Measurements from ENCODE around the gene C11orf24. TPM values are rescaled to one million over a fixed set of nuclear protein-coding genes. Genes with fewer than 3 reads are reported as not detected.
"Not testable (repeated sequence)": the region's sequence is repeated elsewhere in the genome, so short reads cannot be mapped to it uniquely, and the experiment has no call there.

The C11orf24 gene
- total RNA-seq, 4 donors from 2014 or later = 15.1 to 48.7 (median 26.0) TPM

- TF ChIP-seq EP300 (IDR thresholded peaks at IDR 0.05) (no peak), POLR2A (IDR thresholded peaks at IDR 0.05) (no peak), POLR2AphosphoS5 (IDR thresholded peaks at IDR 0.05) (no peak)
- TF ChIP-seq, protein P1, sequence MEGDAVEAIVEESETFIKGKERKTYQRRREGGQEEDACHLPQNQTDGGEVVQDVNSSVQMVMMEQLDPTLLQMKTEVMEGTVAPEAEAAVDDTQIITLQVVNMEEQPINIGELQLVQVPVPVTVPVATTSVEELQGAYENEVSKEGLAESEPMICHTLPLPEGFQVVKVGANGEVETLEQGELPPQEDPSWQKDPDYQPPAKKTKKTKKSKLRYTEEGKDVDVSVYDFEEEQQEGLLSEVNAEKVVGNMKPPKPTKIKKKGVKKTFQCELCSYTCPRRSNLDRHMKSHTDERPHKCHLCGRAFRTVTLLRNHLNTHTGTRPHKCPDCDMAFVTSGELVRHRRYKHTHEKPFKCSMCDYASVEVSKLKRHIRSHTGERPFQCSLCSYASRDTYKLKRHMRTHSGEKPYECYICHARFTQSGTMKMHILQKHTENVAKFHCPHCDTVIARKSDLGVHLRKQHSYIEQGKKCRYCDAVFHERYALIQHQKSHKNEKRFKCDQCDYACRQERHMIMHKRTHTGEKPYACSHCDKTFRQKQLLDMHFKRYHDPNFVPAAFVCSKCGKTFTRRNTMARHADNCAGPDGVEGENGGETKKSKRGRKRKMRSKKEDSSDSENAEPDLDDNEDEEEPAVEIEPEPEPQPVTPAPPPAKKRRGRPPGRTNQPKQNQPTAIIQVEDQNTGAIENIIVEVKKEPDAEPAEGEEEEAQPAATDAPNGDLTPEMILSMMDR (IDR thresholded peaks at IDR 0.05) = no peak
- Histone ChIP-seq H3K27ac (no peak overlapping the region), H3K4me3 (no peak overlapping the region), H3K36me3 (no peaks in the 10 kb centered on the region), H3K9me3 (no peaks in the 10 kb centered on the region), H3K27me3 (no peaks in the 10 kb centered on the region), H3K4me1 (no peaks in the 10 kb centered on the region)
- ATAC-seq = no peak
- 82 to 84% methylated on average over 6 to 8 of the region's 8 CpGs for WGBS, 2 donors (ENCODE audit: low coverage in 1 of 2)
Measured at GRCh38 chr11:68287419-68287818, 15.6 kb upstream of the C11orf24 start.

DNA sequence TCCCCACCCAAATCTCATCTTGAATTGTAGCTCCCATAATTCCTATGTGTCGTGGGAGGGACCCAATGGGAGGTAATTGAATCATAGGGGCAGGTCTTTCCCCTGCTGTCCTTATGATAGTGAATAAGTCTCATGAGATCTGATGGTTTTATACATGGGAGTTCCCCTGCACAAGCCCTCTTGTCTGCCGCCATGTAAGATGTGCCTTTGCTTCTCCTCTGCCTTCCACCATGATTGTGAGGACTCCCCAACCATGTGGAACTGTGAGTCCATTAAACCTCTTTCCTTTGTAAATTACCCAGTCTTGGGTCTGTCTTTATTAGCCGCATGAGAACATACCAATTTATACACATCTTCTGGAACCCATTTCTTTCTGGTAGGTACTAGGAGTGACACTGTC, 12.8 kb upstream of the C11orf24 start:
- not testable (repeated sequence) for H3K36me3 ChIP-seq, ATAC-seq, H3K27ac ChIP-seq, H3K9me3 ChIP-seq, H3K27me3 ChIP-seq, H3K4me3 ChIP-seq, H3K4me1 ChIP-seq
- WGBS, 2 donors (ENCODE audit: low coverage in 1 of 2) = 96 to 100% methylated on average over 1 to 3 of the region's 3 CpGs

DNA sequence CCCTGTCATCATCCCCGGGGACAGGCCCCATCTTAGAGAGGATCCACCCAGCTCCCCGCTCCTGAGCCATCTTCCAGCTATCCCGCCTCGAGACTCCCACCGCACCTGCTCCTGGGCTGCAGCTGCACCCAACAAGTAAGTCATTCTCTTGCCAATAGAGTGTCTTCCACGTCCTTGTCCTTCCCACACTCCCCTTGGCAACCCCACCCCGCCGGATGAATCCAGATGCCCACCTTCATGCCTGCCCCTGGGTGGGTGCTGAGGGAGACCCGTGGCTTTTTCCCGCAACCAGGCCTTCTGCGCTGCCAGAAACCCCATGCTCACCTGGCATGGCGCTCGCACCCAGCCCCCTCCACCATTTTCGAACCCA, 11.1 kb upstream of the C11orf24 start:
- no peaks in the 10 kb centered on the region for H3K9me3 ChIP-seq
- WGBS, 2 donors (ENCODE audit: low coverage in 1 of 2) = 94 to 100% methylated on average over 5 to 7 of the region's 14 CpGs
- TF ChIP-seq, protein P1 (IDR thresholded peaks at IDR 0.05) = no peak
- TF ChIP-seq POLR2A (IDR thresholded peaks at IDR 0.05) (no peak), EP300 (IDR thresholded peaks at IDR 0.05) (no peak), POLR2AphosphoS5 (IDR thresholded peaks at IDR 0.05) (no peak)
- H3K36me3 ChIP-seq = no peaks in the 10 kb centered on the region
- H3K27ac ChIP-seq = no peak overlapping the region
- H3K4me3 ChIP-seq = no peak overlapping the region
- H3K4me1 ChIP-seq = no peaks in the 10 kb centered on the region
- H3K27me3 ChIP-seq = no peaks in the 10 kb centered on the region
- ATAC-seq = no peak

- Histone ChIP-seq H3K4me1 (no peaks in the 10 kb centered on the region), H3K27ac (no peak overlapping the region), H3K9me3 (no peaks in the 10 kb centered on the region), H3K36me3 (no peaks in the 10 kb centered on the region), H3K4me3 (no peak overlapping the region), H3K27me3 (no peaks in the 10 kb centered on the region)
- TF ChIP-seq, protein P1 (IDR thresholded peaks at IDR 0.05) = no peak
- TF ChIP-seq POLR2AphosphoS5 (IDR thresholded peaks at IDR 0.05) (no peak), POLR2A (IDR thresholded peaks at IDR 0.05) (no peak), EP300 (IDR thresholded peaks at IDR 0.05) (no peak)
- no peak for ATAC-seq
- WGBS, 2 donors (ENCODE audit: low coverage in 1 of 2) = 62 to 68% methylated on average over 9 to 15 of the region's 15 CpGs
Measured at GRCh38 chr11:68282141-68282860, 10.5 kb upstream of the C11orf24 start.

DNA sequence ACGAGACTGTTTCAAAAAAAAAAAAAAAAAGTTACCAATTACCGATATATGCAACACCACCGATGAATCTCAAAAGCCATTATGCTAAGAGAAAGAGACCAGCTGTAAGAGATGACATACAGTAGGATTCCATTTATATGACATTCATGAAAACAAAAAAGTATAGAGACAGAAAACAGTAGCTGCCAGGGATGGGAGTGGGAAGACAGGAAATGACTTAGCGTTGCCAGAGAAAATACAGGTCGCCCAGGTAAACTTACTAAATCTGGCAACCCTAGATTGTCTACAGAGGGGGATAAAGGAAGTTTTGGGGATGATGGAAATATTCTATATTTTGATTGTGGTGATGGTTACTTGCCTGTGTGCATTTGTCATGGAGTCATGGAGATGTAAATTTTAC, 7.9 kb upstream of the C11orf24 start:
- no peak for ATAC-seq

More for the DNA sequence above, 7.9 kb upstream of the C11orf24 start:
- H3K9me3 ChIP-seq = no peaks in the 10 kb centered on the region
- H3K27ac ChIP-seq = no peak overlapping the region
- TF ChIP-seq, protein P1 (IDR thresholded peaks at IDR 0.05) = no peak
- no peak for TF ChIP-seq EP300 (IDR thresholded peaks at IDR 0.05)
- TF ChIP-seq POLR2AphosphoS5 (IDR thresholded peaks at IDR 0.05) = no peak
- no peak for TF ChIP-seq POLR2A (IDR thresholded peaks at IDR 0.05)
- WGBS, 2 donors (ENCODE audit: low coverage in 1 of 2) = 77 to 85% methylated on average over 4 of the region's 5 CpGs
- H3K36me3 ChIP-seq = no peaks in the 10 kb centered on the region
- no peaks in the 10 kb centered on the region for H3K4me1 ChIP-seq
- no peak overlapping the region for H3K4me3 ChIP-seq
- no peaks in the 10 kb centered on the region for H3K27me3 ChIP-seq
